GM12878 (cell line): Measurements from ENCODE around the gene CCDC127.

Source experiments
- CEBPB ChIP-seq, 2 experiments: fragments of 150-350 bp in 1 of 2; IDR thresholded peaks; 2 replicates each; pipeline ENCODE4 v1.6.1; 2012 to 2014; ENCODE audit warnings: low read depth in 2 of 2, low read length in 2 of 2, borderline replicate concordance in 1 of 2, inconsistent platforms in 1 of 2
- CHD2 ChIP-seq: IDR thresholded peaks from 2 replicates; pipeline ENCODE4 v1.6.1; 2011; ENCODE audit warnings: low read depth, low read length, improper control_type of control experiment, borderline replicate concordance
- EZH2 ChIP-seq: IDR thresholded peaks from 2 replicates; pipeline ENCODE4 v1.6.1; 2012; ENCODE audit warnings: low read depth, mild to moderate bottlenecking, control low read depth, inconsistent platforms, low read length, borderline replicate concordance; ENCODE audit not compliant: control insufficient read depth
- FOS ChIP-seq: IDR thresholded peaks from 3 replicates; pipeline ENCODE4 v1.6.1; 2011; ENCODE audit warnings: borderline replicate concordance; ENCODE audit not compliant: insufficient read length; ENCODE audit errors: extremely low read depth
- NFXL1 ChIP-seq: fragments of 450-650 bp; IDR thresholded peaks from 2 replicates; pipeline ENCODE4 v1.6.1; 2017; ENCODE audit warnings: antibody characterized with exemption, mild to moderate bottlenecking, borderline replicate concordance
- POLR2A ChIP-seq: IDR thresholded peaks from 2 replicates; pipeline ENCODE4 v1.6.1; 2011; ENCODE audit warnings: low read depth, mild to moderate bottlenecking, low read length
- POLR2AphosphoS5 ChIP-seq: IDR thresholded peaks from 2 replicates; pipeline ENCODE4 v1.6.1; 2011; ENCODE audit warnings: mild to moderate bottlenecking, low read length, inconsistent platforms
- RB1 ChIP-seq: fragments of 450-650 bp; formaldehyde crosslinking; IDR thresholded peaks from 2 replicates; pipeline ENCODE4 v1.6.1; 2017; ENCODE audit warnings: mild to moderate bottlenecking, borderline replicate concordance
- RBBP5 ChIP-seq: fragments of 200-600 bp; sonication (generic); conservative IDR thresholded peaks from 2 replicates; pipeline ENCODE4 v1.6.1; 2016
- TF ChIP-seq, protein P1 (sequence below), 3 experiments: IDR thresholded peaks in 2 of 3; conservative IDR thresholded peaks in 1 of 3; 2 replicates each; pipeline ENCODE4 v1.5.1; 2011; ENCODE audit warnings: low read depth in 3 of 3, low read length in 3 of 3, mild to moderate bottlenecking in 3 of 3, control low read depth in 2 of 3, moderate library complexity in 2 of 3, inconsistent platforms in 1 of 3, mixed read lengths in 1 of 3; ENCODE audit not compliant: control insufficient read depth in 2 of 3, insufficient read depth in 1 of 3; ENCODE audit errors: extremely low read depth in 1 of 3
- TF ChIP-seq, protein P2 (sequence below): IDR thresholded peaks from 2 replicates; pipeline ENCODE4 v1.6.1; 2011; ENCODE audit warnings: low read depth, mild to moderate bottlenecking, low read length, moderate library complexity, borderline replicate concordance; ENCODE audit errors: extremely low read depth

DNA sequence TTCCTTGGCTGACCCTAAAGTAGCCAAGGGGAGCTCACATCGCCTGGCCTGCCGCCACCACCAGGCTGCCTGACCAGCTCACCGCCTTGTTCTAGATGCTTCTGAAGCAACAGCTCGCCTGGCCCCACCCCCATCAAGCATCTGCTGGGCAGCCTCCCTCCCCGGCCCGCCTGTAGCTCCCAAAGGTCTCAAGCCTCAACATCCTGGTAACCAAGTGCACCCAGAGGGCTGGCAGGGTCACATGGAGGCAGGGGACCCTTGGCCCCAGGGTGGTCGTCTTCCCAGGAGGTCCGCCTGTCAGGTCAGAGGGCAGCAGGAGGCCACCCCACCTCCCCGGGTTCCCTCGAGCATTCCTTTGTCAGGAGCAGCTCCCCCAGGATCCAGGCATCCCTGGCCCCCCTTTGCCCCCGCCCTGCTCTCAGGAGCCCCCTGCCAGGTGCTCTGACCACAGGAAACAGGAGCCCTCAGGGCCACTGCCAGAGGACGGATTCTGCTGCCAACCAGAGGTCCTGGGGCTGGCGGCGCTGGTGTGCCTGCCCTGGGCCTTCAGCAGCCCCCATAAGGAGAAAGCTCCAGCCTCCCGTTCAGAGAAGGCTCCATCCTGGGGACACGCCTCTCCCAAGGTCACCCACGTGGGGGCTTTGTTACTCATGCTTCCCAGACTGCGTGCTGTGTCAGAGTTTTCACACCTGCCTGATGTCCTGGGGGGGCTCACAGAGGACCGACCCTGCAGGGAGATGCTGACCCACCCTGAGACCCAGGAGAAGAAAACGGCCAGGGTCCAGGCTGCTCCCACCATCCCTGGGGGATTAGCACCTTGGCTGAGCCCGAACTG is 30.1 kb downstream of the CCDC127 start:
- no peak for TF ChIP-seq POLR2AphosphoS5
- no peak for TF ChIP-seq EZH2
- TF ChIP-seq, protein P1, sequence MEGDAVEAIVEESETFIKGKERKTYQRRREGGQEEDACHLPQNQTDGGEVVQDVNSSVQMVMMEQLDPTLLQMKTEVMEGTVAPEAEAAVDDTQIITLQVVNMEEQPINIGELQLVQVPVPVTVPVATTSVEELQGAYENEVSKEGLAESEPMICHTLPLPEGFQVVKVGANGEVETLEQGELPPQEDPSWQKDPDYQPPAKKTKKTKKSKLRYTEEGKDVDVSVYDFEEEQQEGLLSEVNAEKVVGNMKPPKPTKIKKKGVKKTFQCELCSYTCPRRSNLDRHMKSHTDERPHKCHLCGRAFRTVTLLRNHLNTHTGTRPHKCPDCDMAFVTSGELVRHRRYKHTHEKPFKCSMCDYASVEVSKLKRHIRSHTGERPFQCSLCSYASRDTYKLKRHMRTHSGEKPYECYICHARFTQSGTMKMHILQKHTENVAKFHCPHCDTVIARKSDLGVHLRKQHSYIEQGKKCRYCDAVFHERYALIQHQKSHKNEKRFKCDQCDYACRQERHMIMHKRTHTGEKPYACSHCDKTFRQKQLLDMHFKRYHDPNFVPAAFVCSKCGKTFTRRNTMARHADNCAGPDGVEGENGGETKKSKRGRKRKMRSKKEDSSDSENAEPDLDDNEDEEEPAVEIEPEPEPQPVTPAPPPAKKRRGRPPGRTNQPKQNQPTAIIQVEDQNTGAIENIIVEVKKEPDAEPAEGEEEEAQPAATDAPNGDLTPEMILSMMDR (IDR thresholded peaks at IDR 0.05 in 2 of 3, conservative IDR thresholded peaks at IDR 0.05 in 1 of 3; ENCODE audit: control insufficient read depth in 2 of 3, extremely low read depth in 1 of 3, insufficient read depth in 1 of 3, low read depth in 3 of 3, low read length in 3 of 3), result no peak
- TF ChIP-seq, protein P2, sequence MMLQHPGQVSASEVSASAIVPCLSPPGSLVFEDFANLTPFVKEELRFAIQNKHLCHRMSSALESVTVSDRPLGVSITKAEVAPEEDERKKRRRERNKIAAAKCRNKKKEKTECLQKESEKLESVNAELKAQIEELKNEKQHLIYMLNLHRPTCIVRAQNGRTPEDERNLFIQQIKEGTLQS, result no peak
- no peak for TF ChIP-seq RBBP5
- no peak for TF ChIP-seq CEBPB (IDR thresholded peaks at IDR 0.05; ENCODE audit: borderline replicate concordance in 1 of 2, low read depth in 2 of 2, low read length in 2 of 2)
- no peak for TF ChIP-seq POLR2A
- no peak for TF ChIP-seq NFXL1
- no peak for TF ChIP-seq FOS
- no peak for TF ChIP-seq CHD2
- no peak for TF ChIP-seq RB1
